OCI-LY1 (cell line): Measurements from ENCODE around the gene ME3.

Experiments
- EZH2 ChIP-seq: fragments of 200-600 bp; sonication (generic), shearing (Covaris generic); IDR thresholded peaks from 2 replicates; pipeline ENCODE4 v1.8.0; 2017; ENCODE audit warnings: borderline replicate concordance, mixed run types, mild to moderate bottlenecking, antibody characterized with exemption, low read length, moderate library complexity, mixed read lengths
- TF ChIP-seq, protein P1 (sequence below): fragments of 200-600 bp; sonication (generic), shearing (Covaris generic); IDR thresholded peaks from 2 replicates; pipeline ENCODE4 v1.5.1; 2017; ENCODE audit warnings: mild to moderate bottlenecking, antibody characterized with exemption, low read length, moderate library complexity, mixed read lengths

DNA sequence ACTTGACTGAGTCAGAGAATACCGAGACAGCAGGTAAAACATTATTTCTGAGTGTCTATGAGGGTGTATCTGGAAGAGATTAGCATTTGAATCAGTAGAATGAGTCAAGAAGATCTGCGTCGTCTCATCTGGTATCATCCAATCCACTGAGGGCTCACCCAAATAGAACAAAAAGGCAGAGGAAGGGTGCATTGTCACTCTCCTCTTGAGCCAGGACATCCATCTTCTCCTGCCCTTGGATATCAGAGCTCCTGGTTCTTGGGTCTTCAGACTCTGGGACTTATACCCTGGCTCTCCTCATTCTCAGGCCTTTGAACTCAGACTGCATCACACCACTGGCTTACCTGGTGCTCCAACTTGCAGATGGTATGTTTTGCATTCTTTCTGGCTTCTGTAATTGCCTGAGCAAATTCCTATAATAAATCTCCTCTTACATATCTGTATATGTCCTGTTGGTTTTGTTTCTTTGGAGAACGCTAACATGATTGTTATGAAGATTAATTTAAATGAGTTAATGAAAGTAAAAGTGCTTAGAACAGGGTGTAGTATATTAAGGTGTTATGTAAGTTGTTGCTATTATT is 49.3 kb downstream of the ME3 start:
- TF ChIP-seq, protein P1, sequence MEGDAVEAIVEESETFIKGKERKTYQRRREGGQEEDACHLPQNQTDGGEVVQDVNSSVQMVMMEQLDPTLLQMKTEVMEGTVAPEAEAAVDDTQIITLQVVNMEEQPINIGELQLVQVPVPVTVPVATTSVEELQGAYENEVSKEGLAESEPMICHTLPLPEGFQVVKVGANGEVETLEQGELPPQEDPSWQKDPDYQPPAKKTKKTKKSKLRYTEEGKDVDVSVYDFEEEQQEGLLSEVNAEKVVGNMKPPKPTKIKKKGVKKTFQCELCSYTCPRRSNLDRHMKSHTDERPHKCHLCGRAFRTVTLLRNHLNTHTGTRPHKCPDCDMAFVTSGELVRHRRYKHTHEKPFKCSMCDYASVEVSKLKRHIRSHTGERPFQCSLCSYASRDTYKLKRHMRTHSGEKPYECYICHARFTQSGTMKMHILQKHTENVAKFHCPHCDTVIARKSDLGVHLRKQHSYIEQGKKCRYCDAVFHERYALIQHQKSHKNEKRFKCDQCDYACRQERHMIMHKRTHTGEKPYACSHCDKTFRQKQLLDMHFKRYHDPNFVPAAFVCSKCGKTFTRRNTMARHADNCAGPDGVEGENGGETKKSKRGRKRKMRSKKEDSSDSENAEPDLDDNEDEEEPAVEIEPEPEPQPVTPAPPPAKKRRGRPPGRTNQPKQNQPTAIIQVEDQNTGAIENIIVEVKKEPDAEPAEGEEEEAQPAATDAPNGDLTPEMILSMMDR = no peak
- no peak for TF ChIP-seq EZH2
